Measurements from ENCODE around the gene ASIC2. TPM values are rescaled to one million over a fixed set of nuclear protein-coding genes. Genes with fewer than 3 reads are reported as not detected.

ASIC2 gene
- total RNA-seq, 1 donor from 2014 or later, result not detected

GRCh38 chr17:33154869-33155455 is 138.1 kb downstream of the ASIC2 start:
- no peak for DNase-seq (ENCODE audit: low spot score)

- DNase-seq (ENCODE audit: low spot score), result no peak
These were observed 140.3 kb downstream of the ASIC2 start for GRCh38 chr17:33152783-33153182.

- DNase-seq (ENCODE audit: low spot score), result no peak
These were observed 141.5 kb downstream of the ASIC2 start for GRCh38 chr17:33151565-33151964.

- DNase-seq (ENCODE audit: low spot score), result no peak
These were observed 147.2 kb downstream of the ASIC2 start for GRCh38 chr17:33145941-33146340.

GRCh38 chr17:33144837-33145236 is 148.3 kb downstream of the ASIC2 start:
- no peak for DNase-seq (ENCODE audit: low spot score)

- DNase-seq (ENCODE audit: low spot score), result no peak
These were observed 150.3 kb downstream of the ASIC2 start for GRCh38 chr17:33142705-33143299.

GRCh38 chr17:33140413-33141099 is 152.5 kb downstream of the ASIC2 start:
- no peak for DNase-seq (ENCODE audit: low spot score)

GRCh38 chr17:33138627-33139026 is 154.5 kb downstream of the ASIC2 start:
- DNase-seq (ENCODE audit: low spot score), result no peak

GRCh38 chr17:33137426-33137825 is 155.7 kb downstream of the ASIC2 start:
- no peak for DNase-seq (ENCODE audit: low spot score)

- DNase-seq (ENCODE audit: low spot score), result no peak
These were observed 157.4 kb downstream of the ASIC2 start for GRCh38 chr17:33135691-33136090.

- DNase-seq (ENCODE audit: low spot score), result no peak
These were observed 161.5 kb downstream of the ASIC2 start for GRCh38 chr17:33131620-33132019.

- DNase-seq (ENCODE audit: low spot score), result no peak
These were observed 165.4 kb downstream of the ASIC2 start for GRCh38 chr17:33127706-33128105.

- no peak for DNase-seq (ENCODE audit: low spot score)
These were observed 167.0 kb downstream of the ASIC2 start for GRCh38 chr17:33126086-33126485.

GRCh38 chr17:33125552-33125950 is 167.5 kb downstream of the ASIC2 start:
- DNase-seq (ENCODE audit: low spot score), result no peak

GRCh38 chr17:33124871-33125551 is 168.1 kb downstream of the ASIC2 start:
- no peak for DNase-seq (ENCODE audit: low spot score)

GRCh38 chr17:33124185-33124584 is 168.9 kb downstream of the ASIC2 start:
- no peak for DNase-seq (ENCODE audit: low spot score)

GRCh38 chr17:33121756-33122155 is 171.3 kb downstream of the ASIC2 start:
- no peak for DNase-seq (ENCODE audit: low spot score)

GRCh38 chr17:33121272-33121671 is 171.8 kb downstream of the ASIC2 start:
- DNase-seq (ENCODE audit: low spot score), result no peak

- no peak for DNase-seq (ENCODE audit: low spot score)
These were observed 173.0 kb downstream of the ASIC2 start for GRCh38 chr17:33120103-33120502.

GRCh38 chr17:33118391-33119075 is 174.6 kb downstream of the ASIC2 start:
- DNase-seq (ENCODE audit: low spot score), result no peak

GRCh38 chr17:33116021-33116551 is 177.0 kb downstream of the ASIC2 start:
- no peak for DNase-seq (ENCODE audit: low spot score)

GRCh38 chr17:33115366-33115765 is 177.7 kb downstream of the ASIC2 start:
- no peak for DNase-seq (ENCODE audit: low spot score)
